UCSD-AML1 (cell line): Measurements from ENCODE around the gene PDZD2.

ENCODE experiments used
- DNase-seq: peaks from one replicate; lab custom pipeline; 2025; ENCODE audit not compliant: unreplicated experiment; lab: John Stamatoyannopoulos, UW

Gene PDZD2

DNA sequence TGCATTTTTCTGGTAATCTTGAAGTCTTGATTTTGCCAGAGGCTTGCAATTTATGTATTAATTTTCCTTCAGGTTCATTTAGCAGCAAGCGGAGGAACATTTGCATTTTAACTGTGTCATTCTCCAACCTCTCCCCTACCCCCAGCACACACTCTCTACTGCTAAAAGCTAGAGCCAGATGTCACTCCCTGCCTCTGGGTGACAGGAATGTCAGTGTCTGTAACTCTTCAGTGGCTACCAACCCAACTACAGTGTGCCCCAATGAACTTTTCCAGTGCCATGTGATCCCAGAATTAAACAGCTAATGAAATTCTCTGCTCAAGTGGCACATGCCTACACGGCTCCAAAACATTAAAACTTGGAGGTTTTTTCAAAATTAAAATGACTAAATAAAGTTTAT lies 274.9 kb downstream of the PDZD2 start:
- DNase-seq = no peak

DNA sequence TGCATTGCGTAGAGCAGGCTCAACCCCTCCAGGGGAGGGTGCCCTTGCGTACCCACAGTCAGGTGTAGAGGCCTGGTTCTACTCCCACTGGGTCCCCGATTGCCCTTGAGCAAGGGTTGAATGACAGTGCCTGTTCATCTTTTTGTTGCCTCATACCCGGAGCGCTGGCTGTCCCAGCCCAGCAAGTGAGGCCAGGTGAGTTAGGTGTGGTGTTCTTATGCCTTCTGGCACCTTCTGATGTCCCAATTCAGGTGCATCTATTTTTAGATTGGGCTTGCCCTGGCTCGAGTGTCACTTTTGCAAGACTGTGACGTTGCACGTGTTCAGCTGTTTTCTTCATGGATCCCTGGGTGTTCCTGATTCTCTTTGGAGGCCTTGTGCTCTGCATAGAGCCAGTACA lies 277.4 kb downstream of the PDZD2 start:
- DNase-seq = no peak

GRCh38 chr5:31918739-31919138 lies 279.8 kb downstream of the PDZD2 start:
- no peak for DNase-seq

DNA sequence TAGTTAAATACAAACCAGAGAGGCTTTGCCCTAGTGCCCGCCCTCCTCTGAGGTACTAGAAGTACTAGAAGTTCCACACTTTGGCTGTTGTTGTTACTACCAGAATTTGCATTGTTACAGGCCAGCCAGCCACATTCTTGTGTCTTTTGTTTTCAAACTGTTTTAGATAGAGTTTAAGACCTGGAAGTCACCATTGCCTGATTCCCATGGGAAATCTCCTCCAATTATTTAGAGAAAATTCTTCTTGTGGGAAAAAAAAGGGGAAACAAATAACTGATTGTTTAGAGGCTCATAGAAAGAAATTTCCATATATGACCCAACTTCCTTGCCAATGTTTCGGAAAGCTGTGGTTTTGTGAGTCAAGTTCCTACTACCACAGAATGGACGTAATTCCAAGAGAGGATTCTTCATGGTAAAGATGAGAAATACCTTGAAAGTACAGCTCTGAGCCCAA lies 282.9 kb downstream of the PDZD2 start:
- no peak for DNase-seq

- no peak for DNase-seq
Observed at GRCh38 chr5:31924005-31924404, 285.1 kb downstream of the PDZD2 start.

- DNase-seq = no peak
Observed at GRCh38 chr5:31931874-31932273, 292.9 kb downstream of the PDZD2 start.

DNA sequence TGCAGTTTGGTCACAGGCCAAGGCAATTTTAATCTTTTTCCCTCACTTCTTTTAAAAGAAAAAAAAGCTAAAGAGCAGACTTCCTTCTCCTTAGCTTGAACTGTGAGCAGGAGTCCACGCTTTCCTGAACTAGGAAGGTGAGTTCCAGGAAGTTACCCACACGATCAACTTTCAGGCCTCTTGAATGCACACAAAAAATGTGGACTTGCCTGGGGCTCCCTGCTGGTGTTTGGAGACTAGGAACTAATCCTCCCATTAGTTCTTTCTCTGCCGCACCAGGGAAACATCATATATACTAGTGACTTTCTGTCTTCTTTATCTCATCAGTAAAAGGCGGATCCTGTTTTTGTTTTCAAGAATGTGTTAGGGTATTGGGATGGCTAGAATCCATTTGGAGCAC lies 295.2 kb downstream of the PDZD2 start:
- DNase-seq = no peak

GRCh38 chr5:31935496-31936369 lies 296.8 kb downstream of the PDZD2 start:
- no peak for DNase-seq

DNA sequence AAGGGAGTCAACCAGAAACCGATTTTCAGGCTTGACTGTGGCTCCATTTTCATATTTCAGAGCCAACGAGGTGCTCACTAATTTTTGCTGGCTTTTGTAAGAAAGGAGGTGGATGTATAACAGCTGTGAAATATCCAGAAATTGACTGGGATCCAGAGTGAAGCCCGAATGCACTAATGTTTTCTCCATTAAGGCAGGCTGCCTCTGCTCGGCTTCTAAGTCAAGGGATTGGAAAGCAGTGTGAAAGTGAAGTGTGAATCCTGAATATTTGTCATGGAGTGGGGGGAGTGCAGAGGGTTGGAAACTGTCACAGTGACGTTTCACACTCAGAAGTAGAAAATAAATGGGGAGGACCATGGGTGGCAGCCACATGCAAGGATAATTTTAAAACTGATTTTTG lies 297.8 kb downstream of the PDZD2 start:
- no peak for DNase-seq

- no peak for DNase-seq
Observed at GRCh38 chr5:31937226-31937625, 298.3 kb downstream of the PDZD2 start.

DNA sequence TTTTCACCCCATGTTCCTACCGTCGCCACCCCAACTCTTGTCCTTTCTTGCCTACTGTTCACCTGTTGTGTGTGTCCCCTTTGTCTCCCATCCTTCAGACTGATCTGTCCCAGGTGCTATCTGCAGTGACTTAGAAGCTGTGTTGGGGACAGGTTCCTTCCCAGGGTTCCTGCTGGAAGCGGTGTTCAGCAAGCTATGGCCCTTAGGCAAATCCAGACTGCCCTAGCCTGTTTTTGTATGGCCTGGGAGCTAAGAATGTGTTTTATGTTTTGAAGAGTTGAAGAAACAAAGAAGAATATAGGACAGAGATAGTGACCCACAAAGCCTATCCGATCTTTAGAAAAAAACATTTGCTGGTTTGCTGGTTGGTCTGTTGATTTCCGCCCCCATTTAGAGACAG lies 298.8 kb downstream of the PDZD2 start:
- no peak for DNase-seq

DNA sequence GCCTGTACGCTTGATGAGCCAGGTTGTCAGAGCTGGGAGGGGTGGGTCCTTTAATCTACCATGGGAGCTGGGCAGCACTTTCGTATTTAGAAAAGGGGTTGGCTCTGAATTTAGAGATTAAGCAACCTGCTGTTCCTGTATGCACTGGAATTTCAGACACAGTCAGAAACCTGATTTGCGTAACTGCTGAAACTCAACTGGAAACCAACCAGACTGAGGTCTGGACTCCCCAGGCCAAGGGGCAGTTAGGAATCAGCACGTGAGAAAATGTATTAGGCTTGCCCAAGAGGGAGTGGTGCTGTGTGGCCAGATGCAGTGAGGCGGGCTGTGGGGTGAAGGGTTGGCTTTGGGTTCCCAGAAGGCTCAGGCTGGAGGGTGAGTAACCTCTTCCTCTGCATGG lies 300.2 kb downstream of the PDZD2 start:
- no peak for DNase-seq

DNA sequence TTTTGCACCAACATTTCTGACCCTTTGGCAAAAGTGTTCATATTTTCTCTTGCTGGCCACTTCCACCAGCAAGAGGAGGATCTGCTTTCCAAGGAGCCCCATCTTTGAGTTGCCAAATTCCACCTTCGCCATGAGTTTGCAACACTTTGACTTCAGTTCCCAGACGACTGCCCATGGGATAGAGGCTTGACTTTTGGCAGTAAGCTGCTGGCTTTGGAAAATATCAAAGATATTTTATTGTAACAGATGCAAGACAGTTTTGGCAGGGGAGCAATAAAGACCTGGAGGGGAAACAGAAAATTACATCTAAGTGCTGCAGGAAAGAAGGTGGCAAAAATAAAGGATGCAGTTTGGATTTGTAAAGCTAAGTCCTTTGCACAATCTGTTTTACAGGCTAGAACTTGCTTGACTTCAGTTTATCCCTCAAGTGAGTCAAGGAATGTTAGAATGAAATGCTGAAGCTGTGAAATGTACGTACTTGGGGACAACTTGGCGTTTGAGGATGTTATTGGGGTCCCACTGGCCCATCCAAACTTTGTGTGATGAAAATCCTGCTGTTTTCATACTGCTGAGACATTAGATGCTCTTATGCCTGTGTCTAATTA lies 302.3 kb downstream of the PDZD2 start:
- no peak for DNase-seq

GRCh38 chr5:31942546-31942945 lies 303.6 kb downstream of the PDZD2 start:
- no peak for DNase-seq

DNA sequence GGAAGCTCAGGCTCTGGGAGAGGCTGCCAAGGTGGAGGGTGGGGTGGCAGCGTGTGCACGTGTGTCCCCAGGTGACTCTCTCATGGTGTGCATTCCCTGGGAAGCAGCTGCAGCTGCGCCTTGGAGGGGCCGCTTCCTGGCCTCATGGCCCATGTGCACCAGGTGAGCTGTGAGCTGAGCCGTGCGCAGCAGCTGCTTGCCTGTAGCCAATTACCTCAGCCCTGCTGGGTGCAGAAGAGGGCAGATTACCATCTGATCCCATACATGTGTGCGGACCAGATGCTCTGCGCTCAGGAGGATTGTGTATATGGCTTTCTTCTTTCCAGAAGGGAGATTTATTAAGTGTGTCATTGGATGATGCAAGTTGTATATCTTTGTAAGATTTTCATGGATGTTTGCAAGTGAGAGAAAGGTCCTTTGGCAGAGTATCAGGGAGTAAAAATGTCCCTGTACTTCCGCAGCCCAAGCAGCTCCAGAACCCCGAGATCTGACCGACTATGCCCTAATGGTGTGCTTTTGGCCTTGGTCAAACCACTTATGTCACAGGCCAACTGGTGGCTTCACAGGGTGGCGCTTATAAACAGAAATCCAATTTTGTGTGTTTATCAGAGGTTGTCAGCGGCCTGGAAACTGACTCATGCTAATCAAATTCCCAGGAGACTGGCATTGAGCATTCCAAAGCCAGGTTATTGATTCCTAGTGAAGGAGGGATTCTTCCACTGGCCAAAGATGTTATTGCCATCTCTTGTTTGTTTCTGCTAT lies 305.9 kb downstream of the PDZD2 start:
- DNase-seq = no peak

GRCh38 chr5:31948006-31948405 lies 309.1 kb downstream of the PDZD2 start:
- no peak for DNase-seq

- no peak for DNase-seq
Observed at GRCh38 chr5:31952067-31952466, 313.1 kb downstream of the PDZD2 start.

- no peak for DNase-seq
Observed at GRCh38 chr5:31954091-31954490, 315.2 kb downstream of the PDZD2 start.

DNA sequence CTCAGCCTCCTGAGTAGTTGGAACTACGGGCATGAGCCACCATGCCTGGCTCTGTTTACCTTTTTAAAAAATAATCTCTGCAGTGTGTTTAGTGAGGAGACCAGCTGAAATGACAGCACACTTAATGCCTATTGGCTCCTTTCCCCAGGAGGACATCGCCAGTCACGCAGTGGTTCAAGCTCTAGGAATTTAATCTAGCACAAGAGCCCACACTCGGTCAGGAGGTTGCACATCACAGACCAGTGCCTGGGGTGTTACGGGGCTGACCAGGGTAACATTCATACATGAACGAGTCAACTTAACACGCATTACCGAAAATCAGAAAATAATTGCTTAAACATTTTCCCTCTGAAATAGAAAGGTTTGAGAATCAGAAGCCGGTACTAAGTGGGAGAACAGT lies 318.2 kb downstream of the PDZD2 start:
- DNase-seq = no peak

DNA sequence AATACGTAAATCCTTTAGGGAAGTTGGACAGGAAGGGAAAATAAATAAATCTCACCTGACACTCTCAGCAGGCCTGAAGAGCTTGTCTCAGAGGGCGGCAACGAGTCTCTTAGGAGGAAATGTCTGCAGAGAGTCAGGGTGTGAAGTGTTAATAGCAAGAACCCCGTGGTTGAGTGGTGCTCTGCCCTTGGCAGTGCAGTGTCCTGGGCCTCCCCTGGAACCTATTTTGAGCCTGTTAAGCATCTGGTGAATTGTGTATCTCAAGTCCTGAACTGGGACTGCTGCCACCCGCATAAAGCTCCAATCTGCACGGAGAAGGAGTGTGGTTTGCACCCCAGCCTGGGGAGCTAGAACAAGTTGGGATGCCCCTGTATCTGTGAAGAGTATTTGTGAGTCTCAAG lies 323.4 kb downstream of the PDZD2 start:
- no peak for DNase-seq

DNA sequence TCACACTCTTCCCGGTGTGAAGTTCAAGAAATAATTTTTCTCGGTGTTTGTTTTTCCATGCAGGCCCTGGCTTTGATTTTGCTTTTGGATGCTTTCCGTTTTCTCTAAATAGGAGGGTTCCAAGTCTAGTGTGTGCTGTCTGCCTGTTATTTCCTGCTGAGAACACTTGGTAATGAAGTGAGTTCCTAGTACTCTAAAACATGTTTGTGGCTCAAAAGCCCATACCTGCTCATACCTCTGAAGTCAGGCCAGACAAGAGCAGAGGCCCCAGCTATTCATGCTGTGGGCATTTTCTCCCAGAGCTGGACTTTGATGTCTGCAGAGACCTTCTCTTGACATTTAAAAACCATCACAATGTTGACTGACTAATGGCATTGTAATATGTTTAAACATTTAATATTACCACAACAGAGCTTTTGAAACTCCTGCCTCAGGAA lies 324.0 kb downstream of the PDZD2 start:
- no peak for DNase-seq
